H1 (cell line): ENCODE measurements around the gene ZNF532. TPM values are rescaled to one million over a fixed set of nuclear protein-coding genes. Genes with fewer than 3 reads are reported as not detected.

Experiments used
- CHD7 ChIP-seq: fragments of 300-600 bp; sonication (generic); IDR thresholded peaks from 2 replicates; pipeline ENCODE4 v1.7.1; 2012; ENCODE audit warnings: low read length, moderate library complexity, mild to moderate bottlenecking, inconsistent platforms; ENCODE audit not compliant: insufficient replicate concordance
- EP300 ChIP-seq, 2 experiments: IDR thresholded peaks; 1 replicate in 1 of 2; 2 replicates in 1 of 2; pipeline ENCODE4 v1.6.1; 2011 to 2012; ENCODE audit warnings: low read depth in 2 of 2, low read length in 2 of 2, mild to moderate bottlenecking in 2 of 2, borderline replicate concordance in 1 of 2, inconsistent platforms in 1 of 2, moderate library complexity in 1 of 2
- JUN ChIP-seq: IDR thresholded peaks from 2 replicates; pipeline ENCODE4 v1.6.1; 2011; ENCODE audit warnings: low read depth, mild to moderate bottlenecking, improper control_type of control experiment, low read length
- MAX ChIP-seq: IDR thresholded peaks from 2 replicates; pipeline ENCODE4 v1.6.1; 2012; ENCODE audit warnings: inconsistent platforms
- POU5F1 ChIP-seq: IDR thresholded peaks from 2 replicates; pipeline ENCODE4 v1.6.1; 2011; ENCODE audit warnings: low read depth, mild to moderate bottlenecking, low read length, moderate library complexity
- RFX5 ChIP-seq: IDR thresholded peaks from 2 replicates; pipeline ENCODE4 v1.6.1; 2011; ENCODE audit warnings: low read depth, low read length, improper control_type of control experiment, borderline replicate concordance
- SIX5 ChIP-seq: IDR thresholded peaks from 2 replicates; pipeline ENCODE4 v1.6.1; 2011; ENCODE audit warnings: mild to moderate bottlenecking, low read depth, low read length
- USF2 ChIP-seq: IDR thresholded peaks from 2 replicates; pipeline ENCODE4 v1.6.1; 2011; ENCODE audit warnings: low read length, improper control_type of control experiment
- polyA plus RNA-seq, 7 experiments: library from polyadenylated mRNA; depleted of rRNA in 3 of 7; stranded (reverse) in 5 of 7; unstranded in 2 of 7; fragments of >200 nt in 5 of 7; fragments of 200-250 nt in 2 of 7; gene quantifications; 1 replicate in 5 of 7; 2 replicates in 1 of 7; 4 replicates in 1 of 7; pipeline versions ENCODE4 v1.2.1 to v1.2.3, GENCODE V29; 2011 to 2013; ENCODE audit warnings: missing spikeins in 2 of 7, mixed read lengths in 2 of 7
- total RNA-seq: library from RNA; stranded (reverse); fragmentation: NEBNext Ultra II Directional; extraction: Animal tissue kit (Norgen Biotek cat#: 25700); gene quantifications from 2 replicates; pipeline ENCODE4 v1.2.1, GENCODE V29; 2021

The ZNF532 gene
- total and polyA plus RNA-seq, 2 of the 8 experiments (the other 6 are each of a cell fraction or from before 2014, with no cell fraction given), result 143 to 240 TPM

- TF ChIP-seq CHD7 (no peak), SIX5 (no peak), USF2 (no peak), MAX (no peak), EP300 (IDR thresholded peaks at IDR 0.05; ENCODE audit: borderline replicate concordance in 1 of 2, low read depth in 2 of 2, low read length in 2 of 2) (no peak), POU5F1 (no peak), RFX5 (no peak), JUN (no peak)
Measured at GRCh38 chr18:58951986-58952702, 87.5 kb downstream of the ZNF532 start (continued).
